Esophagus squamous epithelium (tissue), 4 donors: ENCODE measurements around the gene PDE5A.

Source experiments
- CTCF ChIP-seq, 6 experiments: fragments of 450-650 bp in 4 of 6; fragments of 200-600 bp in 2 of 6; sonication (generic) in 2 of 6; IDR thresholded peaks; one replicate each; pipeline ENCODE4 v1.5.1; 2016 to 2019; ENCODE audit warnings: antibody characterized with exemption in 6 of 6, mild to moderate bottlenecking in 4 of 6, moderate library complexity in 4 of 6
- POLR2A ChIP-seq, 4 donors: fragments of 450-650 bp; IDR thresholded peaks; one replicate each; pipeline ENCODE4 v1.6.1; 2017; ENCODE audit warnings: antibody characterized with exemption in 4 of 4, mild to moderate bottlenecking in 4 of 4, moderate library complexity in 3 of 4

- TF ChIP-seq POLR2A (IDR thresholded peaks at IDR 0.05) (no peak), CTCF (IDR thresholded peaks at IDR 0.05) (no peak)
Observed at GRCh38 chr4:119504616-119505015, 124.0 kb downstream of the PDE5A start.
